HepG2 (cell line): ENCODE results near the gene CAMTA1. TPM values are rescaled to one million over a fixed set of nuclear protein-coding genes. Genes with fewer than 3 reads are reported as not detected.
A peak's percentile ranks its signal among the peaks of the same experiment; 100 is the strongest.

Source experiments
- ATAC-seq: fragments of 200-7000 bp; cut with Tn5 transposase; 3 replicates; pipeline ENCODE4 v1.9.1; 2020; ENCODE audit warnings: mild to moderate bottlenecking, moderate library complexity
- BruUV-seq: library from RNA; stranded (reverse); fragments of 400-500 nt; replicated peaks from 2 replicates; lab custom pipeline; 2021; lab: Mats Ljungman, UMichigan
- CTCF ChIA-PET: fragments of 300-600 bp; formaldehyde crosslinking; extraction: SDS; loops from one replicate; lab custom pipeline; 2021; ENCODE audit warnings: low total read pairs, inconsistent platforms, low intra/inter-chr PET ratio; lab: Yijun Ruan, JAX
- POLR2A ChIA-PET: fragments of 350-600 bp; sonication (Branson Sonifier 250); formaldehyde crosslinking; loops from one replicate; lab custom pipeline; 2020; ENCODE audit warnings: antibody characterized with exemption, inconsistent platforms; lab: Yijun Ruan, JAX
- DNase-seq: peaks from one replicate; pipeline ENCODE4 v3.0.0-alpha.2; 2015; ENCODE audit warnings: low spot score
- FAIRE-seq: peaks from 3 replicates; lab custom pipeline; 2011; peaks lifted over from hg19 to GRCh38; lab: Jason Lieb, UNC
- H2AFZ ChIP-seq: one replicate; pipeline ENCODE4 v1.6.1; 2011; ENCODE audit warnings: low read length, inconsistent platforms
- H3K27ac ChIP-seq: fragments of 300-600 bp; 3 replicates; pipeline ENCODE4 v1.8.0; 2011; ENCODE audit warnings: mixed run types, mild to moderate bottlenecking, mixed read lengths, low read length, inconsistent platforms; ENCODE audit not compliant: insufficient read depth; ENCODE audit errors: extremely low read length
- H3K27me3 ChIP-seq, 2 experiments: fragments of 200-600 bp in 1 of 2; 2 replicates in 1 of 2; 3 replicates in 1 of 2; pipeline versions ENCODE4 v1.6.0 to v1.8.0; 2011; ENCODE audit warnings: low read length in 2 of 2, mild to moderate bottlenecking in 2 of 2, moderate library complexity in 2 of 2, inconsistent platforms in 1 of 2; ENCODE audit not compliant: insufficient read depth in 2 of 2, control insufficient read depth in 1 of 2
- H3K36me3 ChIP-seq, 2 experiments: fragments of 200-600 bp in 1 of 2; replicated peaks in 1 of 2; 2 replicates in 1 of 2; 3 replicates in 1 of 2; pipeline versions ENCODE4 v1.5.1 to v1.8.0; 2011; ENCODE audit warnings: low read length in 2 of 2, inconsistent platforms in 1 of 2; ENCODE audit not compliant: insufficient read depth in 2 of 2, control insufficient read depth in 1 of 2
- H3K4me1 ChIP-seq: 2 replicates; pipeline ENCODE4 v1.5.1; 2012; ENCODE audit warnings: low read length, inconsistent platforms; ENCODE audit not compliant: insufficient read depth
- H3K4me2 ChIP-seq: 2 replicates; pipeline ENCODE4 v1.6.0; 2011; ENCODE audit warnings: low read depth, low read length, inconsistent platforms
- H3K4me3 ChIP-seq, 3 experiments: fragments of 200-600 bp in 1 of 3; sonication (generic), shearing (Covaris generic) in 1 of 3; replicated peaks in 1 of 3; 2 replicates each; pipeline ENCODE4 v1.5.1; 2011 to 2016; ENCODE audit warnings: low read length in 3 of 3, inconsistent platforms in 2 of 3, low read depth in 2 of 3, mild to moderate bottlenecking in 2 of 3, control low read depth in 1 of 3, mixed read lengths in 1 of 3; ENCODE audit not compliant: insufficient read depth in 1 of 3
- H3K79me2 ChIP-seq: one replicate; pipeline ENCODE4 v1.6.1; 2011; ENCODE audit warnings: low read length, inconsistent platforms; ENCODE audit not compliant: insufficient read depth
- H3K9ac ChIP-seq: 2 replicates; pipeline ENCODE4 v1.6.0; 2011; ENCODE audit warnings: mild to moderate bottlenecking, low read depth, low read length, inconsistent platforms; ENCODE audit not compliant: insufficient read depth
- H3K9me3 ChIP-seq: 2 replicates; pipeline ENCODE4 v1.5.1; 2012; ENCODE audit warnings: mild to moderate bottlenecking, low read length
- H4K20me1 ChIP-seq: 2 replicates; pipeline ENCODE4 v1.6.0; 2011; ENCODE audit warnings: inconsistent platforms, mild to moderate bottlenecking, low read length, moderate library complexity; ENCODE audit not compliant: insufficient read depth
- ARHGAP35 ChIP-seq: sonication (generic); formaldehyde crosslinking; IDR thresholded peaks from 2 replicates; pipeline ENCODE4 v1.9.0; 2022; ENCODE audit warnings: mild to moderate bottlenecking, inconsistent platforms, moderate library complexity, missing genetic modification reagents, borderline replicate concordance
- ATF7 ChIP-seq, 2 experiments: fragments of 450-650 bp in 1 of 2; sonication (generic) in 1 of 2; formaldehyde crosslinking in 1 of 2; IDR thresholded peaks; 2 replicates each; pipeline versions ENCODE4 v1.4.0 to v1.6.1; 2016 to 2020; ENCODE audit warnings: antibody characterized with exemption in 1 of 2, mild to moderate bottlenecking in 1 of 2, missing genetic modification reagents in 1 of 2
- CCAR2 ChIP-seq: fragments of 200-400 bp; formaldehyde crosslinking; optimal IDR thresholded peaks from 2 replicates; pipeline ENCODE3; 2018; ENCODE audit warnings: low read depth, mild to moderate bottlenecking, low read length, moderate library complexity
- CEBPG ChIP-seq: IDR thresholded peaks from 2 replicates; pipeline ENCODE4 v1.6.1; 2016
- HMG20A ChIP-seq: IDR thresholded peaks from 2 replicates; pipeline ENCODE4 v1.6.1; 2016; ENCODE audit warnings: borderline replicate concordance
- HNRNPK ChIP-seq: fragments of 200-400 bp; formaldehyde crosslinking; IDR thresholded peaks from 2 replicates; pipeline ENCODE4 v1.6.1; 2018; ENCODE audit warnings: low read length, low read depth, moderate library complexity, mild to moderate bottlenecking; ENCODE audit not compliant: poor library complexity, severe bottlenecking
- NCOA1 ChIP-seq: sonication (generic); formaldehyde crosslinking; IDR thresholded peaks from 2 replicates; pipeline ENCODE4 v1.9.0; 2021; ENCODE audit warnings: missing genetic modification reagents
- SKI ChIP-seq: fragments of 450-650 bp; IDR thresholded peaks from one replicate; pipeline ENCODE4 v1.6.1; 2018; ENCODE audit warnings: mild to moderate bottlenecking; ENCODE audit not compliant: partially characterized antibody
- SRF ChIP-seq: IDR thresholded peaks from 2 replicates; pipeline ENCODE4 v1.6.1; 2011; ENCODE audit warnings: mild to moderate bottlenecking, low read depth, low read length, moderate library complexity
- ZBTB21 ChIP-seq: sonication (generic); formaldehyde crosslinking; IDR thresholded peaks from 2 replicates; pipeline ENCODE4 v1.4.0; 2020; ENCODE audit warnings: missing genetic modification reagents
- ZNF292 ChIP-seq: sonication (generic); formaldehyde crosslinking; IDR thresholded peaks from 2 replicates; pipeline ENCODE4 v1.8.1; 2022; ENCODE audit warnings: mild to moderate bottlenecking, low read depth, missing genetic modification reagents, borderline replicate concordance
- ZNF367 ChIP-seq: sonication (generic); formaldehyde crosslinking; IDR thresholded peaks from 2 replicates; pipeline ENCODE4 v1.4.0; 2020; ENCODE audit warnings: missing genetic modification reagents, borderline replicate concordance
- WGBS: methylation state at CpG from one replicate; pipeline ENCODE4 v1.1.6; 2017; ENCODE audit warnings: low lambda C conversion rate; 5-methylcytosine and 5-hydroxymethylcytosine counted together
- in situ Hi-C: cut with HindIII; loops from 2 replicates; pipeline ENCODE4 v1.10.0; 2017; ENCODE audit warnings: low pct_unique_long_range_greater_than_20kb; ENCODE audit not compliant: extremely low pct_ligation_motif_present
- intact Hi-C: fragments of 100-400 bp; cut with micrococcal nuclease; formaldehyde crosslinking; loops from one replicate; pipeline ENCODE4 v1.10.0; 2022; ENCODE audit not compliant: unreplicated experiment
- polyA plus RNA-seq, 8 experiments: library from polyadenylated mRNA; depleted of rRNA in 3 of 8; stranded (reverse) in 7 of 8; unstranded in 1 of 8; fragments of >200 nt; fragmentation: Illumina TruSeq in 4 of 8; extraction: Trizol in 4 of 8; gene quantifications; 2 replicates each; pipeline versions ENCODE4 v1.2.1 to v1.2.3, GENCODE V29; 2011 to 2016; ENCODE audit warnings: low read depth in 4 of 8, missing spikeins in 1 of 8, mixed read lengths in 1 of 8; ENCODE audit not compliant: insufficient read depth in 1 of 8
- total RNA-seq, 5 experiments: library from RNA; depleted of rRNA; stranded (reverse); fragments of >200 nt; fragmentation: Illumina TruSeq; extraction: Trizol; gene quantifications; 2 replicates each; pipeline ENCODE4 v1.2.3, GENCODE V29; 2016; ENCODE audit warnings: low read depth in 1 of 5
- TF ChIP-seq, protein P1 (sequence below): sonication (generic); formaldehyde crosslinking; IDR thresholded peaks from 2 replicates; pipeline ENCODE4 v1.4.0; 2020; ENCODE audit warnings: missing genetic modification reagents
- TF ChIP-seq, protein P2 (sequence below): sonication (generic); formaldehyde crosslinking; IDR thresholded peaks from 2 replicates; pipeline ENCODE4 v1.9.0; 2021; ENCODE audit warnings: missing genetic modification reagents, borderline replicate concordance

CAMTA1 gene
- total and polyA plus RNA-seq, 2 of the 13 experiments (the other 11 are each of a cell fraction or from before 2014, with no cell fraction given), result 25.0 to 36.4 TPM

DNA sequence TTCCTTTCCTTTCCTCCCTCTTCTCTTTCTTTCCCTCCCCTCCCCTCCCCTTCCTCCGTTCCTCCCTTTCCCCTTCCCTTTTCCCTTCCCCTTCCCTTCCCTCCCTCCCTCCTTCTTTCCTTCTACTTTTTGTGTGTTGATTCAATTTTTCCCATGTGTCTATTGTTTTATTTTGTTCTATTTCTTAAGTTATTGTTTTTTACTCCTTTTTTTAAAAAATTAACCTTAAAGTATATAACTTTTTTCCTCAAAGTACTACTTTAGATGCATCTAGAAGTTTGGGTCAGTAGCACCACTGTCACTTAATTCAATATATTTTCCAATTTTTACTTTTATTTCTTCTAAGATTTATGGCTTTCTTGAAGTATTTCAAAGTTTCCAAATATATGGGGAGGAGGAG lies 537.7 kb downstream of the CAMTA1 start:
- H4K20me1 ChIP-seq, result no peaks in the 10 kb centered on the region
- WGBS, result 2% methylated on average over 1 of the region's 1 CpG
- H3K9ac ChIP-seq, result no peak overlapping the region
- no peaks in the 10 kb centered on the region for H3K79me2 ChIP-seq
- TF ChIP-seq, protein P1, sequence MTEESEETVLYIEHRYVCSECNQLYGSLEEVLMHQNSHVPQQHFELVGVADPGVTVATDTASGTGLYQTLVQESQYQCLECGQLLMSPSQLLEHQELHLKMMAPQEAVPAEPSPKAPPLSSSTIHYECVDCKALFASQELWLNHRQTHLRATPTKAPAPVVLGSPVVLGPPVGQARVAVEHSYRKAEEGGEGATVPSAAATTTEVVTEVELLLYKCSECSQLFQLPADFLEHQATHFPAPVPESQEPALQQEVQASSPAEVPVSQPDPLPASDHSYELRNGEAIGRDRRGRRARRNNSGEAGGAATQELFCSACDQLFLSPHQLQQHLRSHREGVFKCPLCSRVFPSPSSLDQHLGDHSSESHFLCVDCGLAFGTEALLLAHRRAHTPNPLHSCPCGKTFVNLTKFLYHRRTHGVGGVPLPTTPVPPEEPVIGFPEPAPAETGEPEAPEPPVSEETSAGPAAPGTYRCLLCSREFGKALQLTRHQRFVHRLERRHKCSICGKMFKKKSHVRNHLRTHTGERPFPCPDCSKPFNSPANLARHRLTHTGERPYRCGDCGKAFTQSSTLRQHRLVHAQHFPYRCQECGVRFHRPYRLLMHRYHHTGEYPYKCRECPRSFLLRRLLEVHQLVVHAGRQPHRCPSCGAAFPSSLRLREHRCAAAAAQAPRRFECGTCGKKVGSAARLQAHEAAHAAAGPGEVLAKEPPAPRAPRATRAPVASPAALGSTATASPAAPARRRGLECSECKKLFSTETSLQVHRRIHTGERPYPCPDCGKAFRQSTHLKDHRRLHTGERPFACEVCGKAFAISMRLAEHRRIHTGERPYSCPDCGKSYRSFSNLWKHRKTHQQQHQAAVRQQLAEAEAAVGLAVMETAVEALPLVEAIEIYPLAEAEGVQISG (CRISPR knock-in tag), result no peak
- TF ChIP-seq HNRNPK, result peak; percentile 81
- TF ChIP-seq, all 625 proteins: peak for 1
- Histone ChIP-seq H3K4me3 (no peak overlapping the region), H2AFZ (no peak overlapping the region), H3K36me3 (no peaks in the 10 kb centered on the region), H3K4me2 (no peak overlapping the region), H3K27ac (no peak overlapping the region), H3K4me1 (no peaks in the 10 kb centered on the region), H3K9me3 (no peaks in the 10 kb centered on the region), H3K27me3 (peaks cover 0 to 3% of the 10 kb centered on the region in 2 experiments; a peak in 1 of 5 replicates)
- no peak for ATAC-seq
- no TSS peak for BruUV-seq
- intact Hi-C loops, result no loop called here
- DNase-seq, result no peak
- FAIRE-seq, result no peak
- in situ Hi-C loops, result no loop called here
- CTCF ChIA-PET, result no interaction called here
- POLR2A ChIA-PET, result no interaction called here

DNA sequence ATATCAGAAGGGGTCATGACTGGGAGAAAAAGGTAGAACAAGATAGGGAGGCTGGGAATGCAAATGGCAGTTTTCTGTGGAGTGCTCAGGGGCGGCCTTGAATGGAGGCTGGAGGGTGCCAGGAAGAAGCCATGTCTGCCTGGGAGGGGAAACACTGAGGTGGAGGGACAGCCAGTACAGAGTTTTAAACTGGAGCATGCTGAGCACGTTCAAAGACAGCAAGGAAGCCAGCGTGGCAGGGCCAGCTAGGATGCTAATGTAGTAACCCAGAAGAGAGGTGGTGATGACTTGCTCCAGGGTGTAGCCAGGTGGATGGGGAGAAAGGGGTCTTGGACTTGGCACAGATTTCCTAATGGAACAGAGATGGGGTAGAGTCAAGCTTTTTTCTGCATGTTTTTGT lies 540.0 kb downstream of the CAMTA1 start:
- Histone ChIP-seq H3K9ac (no peak overlapping the region), H3K36me3 (no peaks in the 10 kb centered on the region), H3K27me3 (no peaks in the 10 kb centered on the region), H3K4me2 (no peak overlapping the region), H3K4me3 (no peak overlapping the region), H4K20me1 (no peaks in the 10 kb centered on the region), H3K27ac (no peak overlapping the region), H2AFZ (no peak overlapping the region), H3K9me3 (no peaks in the 10 kb centered on the region), H3K79me2 (no peaks in the 10 kb centered on the region), H3K4me1 (no peaks in the 10 kb centered on the region)
- no TSS peak for BruUV-seq
- in situ Hi-C loops (no loop called here), intact Hi-C loops (no loop called here)
- CTCF ChIA-PET, result no interaction called here
- ATAC-seq (no peak), FAIRE-seq (no peak), DNase-seq (no peak)
- POLR2A ChIA-PET, result no interaction called here
- WGBS, result 12% methylated on average over 3 of the region's 3 CpGs
- TF ChIP-seq SRF (no peak), NCOA1 (no peak), SKI (no peak), CEBPG (CRISPR knock-in tag) (no peak), HMG20A (no peak), ARHGAP35 (CRISPR knock-in tag) (no peak), CCAR2 (no peak), ZBTB21 (CRISPR knock-in tag) (no peak), ATF7 (IDR thresholded peaks at IDR 0.05) (no peak), ATF7 (CRISPR knock-in tag; IDR thresholded peaks at IDR 0.05) (no peak), ZNF367 (CRISPR knock-in tag) (no peak), ZNF292 (CRISPR knock-in tag) (no peak)
- TF ChIP-seq, protein P2, sequence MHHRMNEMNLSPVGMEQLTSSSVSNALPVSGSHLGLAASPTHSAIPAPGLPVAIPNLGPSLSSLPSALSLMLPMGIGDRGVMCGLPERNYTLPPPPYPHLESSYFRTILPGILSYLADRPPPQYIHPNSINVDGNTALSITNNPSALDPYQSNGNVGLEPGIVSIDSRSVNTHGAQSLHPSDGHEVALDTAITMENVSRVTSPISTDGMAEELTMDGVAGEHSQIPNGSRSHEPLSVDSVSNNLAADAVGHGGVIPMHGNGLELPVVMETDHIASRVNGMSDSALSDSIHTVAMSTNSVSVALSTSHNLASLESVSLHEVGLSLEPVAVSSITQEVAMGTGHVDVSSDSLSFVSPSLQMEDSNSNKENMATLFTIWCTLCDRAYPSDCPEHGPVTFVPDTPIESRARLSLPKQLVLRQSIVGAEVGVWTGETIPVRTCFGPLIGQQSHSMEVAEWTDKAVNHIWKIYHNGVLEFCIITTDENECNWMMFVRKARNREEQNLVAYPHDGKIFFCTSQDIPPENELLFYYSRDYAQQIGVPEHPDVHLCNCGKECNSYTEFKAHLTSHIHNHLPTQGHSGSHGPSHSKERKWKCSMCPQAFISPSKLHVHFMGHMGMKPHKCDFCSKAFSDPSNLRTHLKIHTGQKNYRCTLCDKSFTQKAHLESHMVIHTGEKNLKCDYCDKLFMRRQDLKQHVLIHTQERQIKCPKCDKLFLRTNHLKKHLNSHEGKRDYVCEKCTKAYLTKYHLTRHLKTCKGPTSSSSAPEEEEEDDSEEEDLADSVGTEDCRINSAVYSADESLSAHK (CRISPR knock-in tag), result no peak
